ENCODE measurements around the gene AHCTF1. TPM values are rescaled to one million over a fixed set of nuclear protein-coding genes. Genes with fewer than 3 reads are reported as not detected.
"Not testable (repeated sequence)": the region's sequence is repeated elsewhere in the genome, so short reads cannot be mapped to it uniquely, and the experiment has no call there.

AHCTF1 gene
- total RNA-seq, 4 donors from 2014 or later, result 22.5 to 53.4 (median 42.4) TPM

DNA sequence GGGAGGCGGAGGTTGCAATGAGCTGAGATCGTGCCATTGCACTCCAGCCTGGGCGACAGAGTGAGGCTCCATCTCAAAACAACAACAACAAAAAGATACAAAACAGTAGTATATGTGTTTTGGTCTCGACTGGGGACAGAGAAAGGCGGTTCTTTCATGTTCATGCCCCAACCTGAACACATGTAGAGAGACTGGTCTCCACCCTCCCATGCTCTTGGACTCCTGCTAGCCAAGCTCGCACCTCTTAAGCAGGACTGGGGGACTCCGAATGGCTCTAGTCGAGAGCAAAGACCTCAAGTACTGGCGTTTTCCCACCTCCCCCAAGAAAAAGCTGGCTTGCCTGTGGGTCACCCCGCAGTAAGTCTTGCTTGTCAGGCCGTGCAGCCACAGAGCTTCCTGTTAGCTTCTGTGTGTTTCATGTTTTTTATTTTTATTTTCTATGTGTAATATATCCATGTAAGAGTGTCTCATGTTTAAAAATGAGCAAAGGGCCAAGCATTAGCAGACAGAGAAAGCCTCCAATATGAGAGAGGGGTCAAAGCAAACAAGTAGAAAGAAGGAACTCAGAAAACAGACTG is 116.0 kb downstream of the AHCTF1 start:
- H3K9me3 ChIP-seq, result no peaks in the 10 kb centered on the region
- DNase-seq, result no peak
- no peak overlapping the region for H3K4me3 ChIP-seq
- H3K27ac ChIP-seq, result no peak overlapping the region
- no peaks in the 10 kb centered on the region for H3K36me3 ChIP-seq
- TF ChIP-seq, protein P1, sequence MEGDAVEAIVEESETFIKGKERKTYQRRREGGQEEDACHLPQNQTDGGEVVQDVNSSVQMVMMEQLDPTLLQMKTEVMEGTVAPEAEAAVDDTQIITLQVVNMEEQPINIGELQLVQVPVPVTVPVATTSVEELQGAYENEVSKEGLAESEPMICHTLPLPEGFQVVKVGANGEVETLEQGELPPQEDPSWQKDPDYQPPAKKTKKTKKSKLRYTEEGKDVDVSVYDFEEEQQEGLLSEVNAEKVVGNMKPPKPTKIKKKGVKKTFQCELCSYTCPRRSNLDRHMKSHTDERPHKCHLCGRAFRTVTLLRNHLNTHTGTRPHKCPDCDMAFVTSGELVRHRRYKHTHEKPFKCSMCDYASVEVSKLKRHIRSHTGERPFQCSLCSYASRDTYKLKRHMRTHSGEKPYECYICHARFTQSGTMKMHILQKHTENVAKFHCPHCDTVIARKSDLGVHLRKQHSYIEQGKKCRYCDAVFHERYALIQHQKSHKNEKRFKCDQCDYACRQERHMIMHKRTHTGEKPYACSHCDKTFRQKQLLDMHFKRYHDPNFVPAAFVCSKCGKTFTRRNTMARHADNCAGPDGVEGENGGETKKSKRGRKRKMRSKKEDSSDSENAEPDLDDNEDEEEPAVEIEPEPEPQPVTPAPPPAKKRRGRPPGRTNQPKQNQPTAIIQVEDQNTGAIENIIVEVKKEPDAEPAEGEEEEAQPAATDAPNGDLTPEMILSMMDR (IDR thresholded peaks at IDR 0.05), result no peak
- TF ChIP-seq POLR2A (IDR thresholded peaks at IDR 0.05), result no peak
- intact Hi-C loops (cut with DNase I; ENCODE audit: low total_unique reads), result no loop called here
- no peaks in the 10 kb centered on the region for H3K27me3 ChIP-seq
- H3K4me1 ChIP-seq, result no peaks in the 10 kb centered on the region

DNA sequence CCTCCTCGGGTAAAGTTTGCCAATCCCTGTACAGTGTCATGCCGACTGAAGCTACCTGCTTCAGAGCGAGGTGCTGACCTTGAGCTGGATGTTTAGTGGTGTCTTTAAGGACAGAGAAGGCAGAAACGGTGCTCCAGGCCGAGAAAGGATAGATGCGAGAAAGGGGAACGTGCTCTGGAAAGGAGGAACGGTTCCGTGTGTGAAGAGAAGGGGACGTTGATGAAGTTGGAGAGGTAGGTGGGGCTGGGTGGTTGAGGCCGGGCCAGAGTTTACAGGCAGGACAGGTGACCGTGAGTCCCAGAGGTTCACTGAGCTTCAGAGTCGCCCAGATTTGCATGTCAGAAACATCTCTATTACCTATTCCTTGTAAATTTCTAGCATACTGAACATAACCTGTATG is 116.9 kb downstream of the AHCTF1 start:
- Histone ChIP-seq H3K27ac (no peak overlapping the region), H3K4me1 (no peaks in the 10 kb centered on the region), H3K27me3 (no peaks in the 10 kb centered on the region), H3K9me3 (no peaks in the 10 kb centered on the region), H3K4me3 (no peak overlapping the region), H3K36me3 (no peaks in the 10 kb centered on the region)
- no peak for DNase-seq
- intact Hi-C loops (cut with DNase I; ENCODE audit: low total_unique reads), result no loop called here
- TF ChIP-seq POLR2A (IDR thresholded peaks at IDR 0.05), result no peak
- TF ChIP-seq, protein P1 (IDR thresholded peaks at IDR 0.05), result no peak

- H3K4me1 ChIP-seq; DNase-seq; H3K27ac ChIP-seq; intact Hi-C loops (cut with DNase I; ENCODE audit: low total_unique reads); H3K4me3 ChIP-seq; H3K36me3 ChIP-seq; H3K27me3 ChIP-seq; H3K9me3 ChIP-seq: not testable (repeated sequence)
These were observed 118.4 kb downstream of the AHCTF1 start for GRCh38 chr1:246813325-246813724.

DNA sequence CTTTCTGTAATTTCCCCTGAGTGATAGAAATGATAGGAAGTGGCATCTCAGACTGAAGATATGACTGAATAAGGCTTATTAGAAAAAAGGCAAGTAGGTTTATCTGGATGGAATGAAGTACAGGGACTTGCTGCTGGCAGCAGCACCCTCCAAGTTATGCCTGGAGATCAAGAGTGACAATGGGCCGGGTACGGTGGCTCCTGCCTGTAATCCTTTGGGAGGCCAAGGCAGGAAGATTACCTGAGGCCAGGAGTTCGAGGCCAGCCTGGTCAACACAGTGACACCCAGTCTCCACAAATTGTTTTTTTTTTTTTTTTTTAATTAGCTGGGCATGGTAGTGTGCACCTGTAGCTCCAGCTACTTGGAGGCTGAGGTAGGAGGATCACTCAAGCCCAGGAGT is 119.8 kb downstream of the AHCTF1 start:
- Histone ChIP-seq H3K27ac (no peak overlapping the region), H3K9me3 (no peaks in the 10 kb centered on the region), H3K4me1 (no peaks in the 10 kb centered on the region), H3K27me3 (no peaks in the 10 kb centered on the region), H3K36me3 (no peaks in the 10 kb centered on the region), H3K4me3 (no peak overlapping the region)
- TF ChIP-seq, protein P1 (IDR thresholded peaks at IDR 0.05), result no peak
- TF ChIP-seq POLR2A (IDR thresholded peaks at IDR 0.05), result no peak
- intact Hi-C loops (cut with DNase I; ENCODE audit: low total_unique reads), result no loop called here
- DNase-seq, result no peak

GRCh38 chr1:246809473-246809872 is 122.3 kb downstream of the AHCTF1 start:
- H3K27ac ChIP-seq, result no peak overlapping the region
- H3K4me1 ChIP-seq, result no peaks in the 10 kb centered on the region
- no peaks in the 10 kb centered on the region for H3K36me3 ChIP-seq
- no peak overlapping the region for H3K4me3 ChIP-seq
- no peaks in the 10 kb centered on the region for H3K9me3 ChIP-seq
- no peak for TF ChIP-seq POLR2A (IDR thresholded peaks at IDR 0.05)
- TF ChIP-seq, protein P1 (IDR thresholded peaks at IDR 0.05), result no peak
- no peak for DNase-seq
- intact Hi-C loops (cut with DNase I; ENCODE audit: low total_unique reads), result no loop called here
- H3K27me3 ChIP-seq, result no peaks in the 10 kb centered on the region

All from uterus (tissue), 4 donors.